Activated naive CD8-positive, alpha-beta T cell (primary cell): Measurements from ENCODE around the gene PRDM16.

Experiments
- H3K27ac Mint-ChIP-seq: one replicate; pipeline ENCODE4 v1.8.0; 2021; ENCODE audit warnings: mixed read lengths
- H3K27me3 Mint-ChIP-seq: one replicate; pipeline ENCODE4 v1.8.0; 2021; ENCODE audit warnings: mixed read lengths
- H3K36me3 Mint-ChIP-seq: one replicate; pipeline ENCODE4 v1.8.0; 2021; ENCODE audit warnings: mixed read lengths
- H3K4me1 Mint-ChIP-seq: one replicate; pipeline ENCODE4 v1.8.0; 2021; ENCODE audit warnings: low read depth, mixed read lengths
- H3K4me3 Mint-ChIP-seq: one replicate; pipeline ENCODE4 v1.8.0; 2021; ENCODE audit warnings: mild to moderate bottlenecking, mixed read lengths
- H3K9me3 Mint-ChIP-seq: one replicate; pipeline ENCODE4 v1.8.0; 2021; ENCODE audit warnings: low read depth, mixed read lengths

Gene PRDM16

GRCh38 chr1:3405974-3406867, 337.2 kb downstream of the PRDM16 start:
- no peaks in the 10 kb centered on the region for H3K36me3 Mint-ChIP-seq
- H3K9me3 Mint-ChIP-seq = no peaks in the 10 kb centered on the region
- H3K27ac Mint-ChIP-seq = no peak overlapping the region
- H3K4me3 Mint-ChIP-seq = no peak overlapping the region
- no peaks in the 10 kb centered on the region for H3K27me3 Mint-ChIP-seq
- H3K4me1 Mint-ChIP-seq = no peaks in the 10 kb centered on the region

- no peak overlapping the region for H3K27ac Mint-ChIP-seq
- no peaks in the 10 kb centered on the region for H3K4me1 Mint-ChIP-seq
- no peaks in the 10 kb centered on the region for H3K36me3 Mint-ChIP-seq
- H3K9me3 Mint-ChIP-seq = no peaks in the 10 kb centered on the region
- no peaks in the 10 kb centered on the region for H3K27me3 Mint-ChIP-seq
- H3K4me3 Mint-ChIP-seq = no peak overlapping the region
Measured at GRCh38 chr1:3407021-3407420, 338.0 kb downstream of the PRDM16 start.

- Mint-ChIP-seq H3K27me3 (no peaks in the 10 kb centered on the region), H3K36me3 (no peaks in the 10 kb centered on the region), H3K4me1 (no peaks in the 10 kb centered on the region), H3K9me3 (no peaks in the 10 kb centered on the region), H3K4me3 (no peak overlapping the region), H3K27ac (no peak overlapping the region)
Measured at GRCh38 chr1:3408751-3409266, 339.8 kb downstream of the PRDM16 start.

GRCh38 chr1:3409366-3410141, 340.6 kb downstream of the PRDM16 start:
- no peaks in the 10 kb centered on the region for H3K27me3 Mint-ChIP-seq
- no peaks in the 10 kb centered on the region for H3K4me1 Mint-ChIP-seq
- H3K36me3 Mint-ChIP-seq = no peaks in the 10 kb centered on the region
- no peaks in the 10 kb centered on the region for H3K9me3 Mint-ChIP-seq
- H3K4me3 Mint-ChIP-seq = no peak overlapping the region
- no peak overlapping the region for H3K27ac Mint-ChIP-seq

GRCh38 chr1:3410142-3410925, 341.3 kb downstream of the PRDM16 start:
- H3K9me3 Mint-ChIP-seq = no peaks in the 10 kb centered on the region
- no peak overlapping the region for H3K4me3 Mint-ChIP-seq
- H3K4me1 Mint-ChIP-seq = no peaks in the 10 kb centered on the region
- H3K27ac Mint-ChIP-seq = no peak overlapping the region
- H3K36me3 Mint-ChIP-seq = no peaks in the 10 kb centered on the region
- H3K27me3 Mint-ChIP-seq = no peaks in the 10 kb centered on the region

GRCh38 chr1:3411806-3412205, 342.8 kb downstream of the PRDM16 start:
- Mint-ChIP-seq H3K27me3 (no peaks in the 10 kb centered on the region), H3K9me3 (no peaks in the 10 kb centered on the region), H3K36me3 (no peaks in the 10 kb centered on the region), H3K27ac (no peak overlapping the region), H3K4me1 (no peaks in the 10 kb centered on the region), H3K4me3 (no peak overlapping the region)

GRCh38 chr1:3412376-3412775, 343.4 kb downstream of the PRDM16 start:
- Mint-ChIP-seq H3K9me3 (no peaks in the 10 kb centered on the region), H3K4me3 (no peak overlapping the region), H3K4me1 (no peaks in the 10 kb centered on the region), H3K27me3 (no peaks in the 10 kb centered on the region), H3K27ac (no peak overlapping the region), H3K36me3 (no peaks in the 10 kb centered on the region)

GRCh38 chr1:3413975-3414710, 345.1 kb downstream of the PRDM16 start:
- Mint-ChIP-seq H3K36me3 (no peaks in the 10 kb centered on the region), H3K4me1 (no peaks in the 10 kb centered on the region), H3K27ac (no peak overlapping the region), H3K9me3 (no peaks in the 10 kb centered on the region), H3K4me3 (no peak overlapping the region), H3K27me3 (no peaks in the 10 kb centered on the region)

- Mint-ChIP-seq H3K4me3 (no peak overlapping the region), H3K27ac (no peak overlapping the region), H3K9me3 (no peaks in the 10 kb centered on the region), H3K27me3 (no peaks in the 10 kb centered on the region), H3K4me1 (no peaks in the 10 kb centered on the region), H3K36me3 (no peaks in the 10 kb centered on the region)
Measured at GRCh38 chr1:3415260-3416090, 346.5 kb downstream of the PRDM16 start.

- Mint-ChIP-seq H3K27ac (no peak overlapping the region), H3K36me3 (no peaks in the 10 kb centered on the region), H3K4me1 (no peaks in the 10 kb centered on the region), H3K4me3 (no peak overlapping the region), H3K27me3 (no peaks in the 10 kb centered on the region), H3K9me3 (no peaks in the 10 kb centered on the region)
Measured at GRCh38 chr1:3417082-3417739, 348.2 kb downstream of the PRDM16 start.

GRCh38 chr1:3417934-3418333, 348.9 kb downstream of the PRDM16 start:
- H3K36me3 Mint-ChIP-seq = no peaks in the 10 kb centered on the region
- no peaks in the 10 kb centered on the region for H3K27me3 Mint-ChIP-seq
- H3K4me1 Mint-ChIP-seq = no peaks in the 10 kb centered on the region
- H3K9me3 Mint-ChIP-seq = no peaks in the 10 kb centered on the region
- H3K27ac Mint-ChIP-seq = no peak overlapping the region
- H3K4me3 Mint-ChIP-seq = no peak overlapping the region

GRCh38 chr1:3418600-3418999, 349.6 kb downstream of the PRDM16 start:
- no peaks in the 10 kb centered on the region for H3K9me3 Mint-ChIP-seq
- no peaks in the 10 kb centered on the region for H3K36me3 Mint-ChIP-seq
- no peaks in the 10 kb centered on the region for H3K27me3 Mint-ChIP-seq
- H3K4me1 Mint-ChIP-seq = no peaks in the 10 kb centered on the region
- no peak overlapping the region for H3K27ac Mint-ChIP-seq
- no peak overlapping the region for H3K4me3 Mint-ChIP-seq
